ENCODE measurements around the gene PAK1. TPM values are rescaled to one million over a fixed set of nuclear protein-coding genes. Genes with fewer than 3 reads are reported as not detected.

Gene PAK1
- total RNA-seq, 2 donors from 2014 or later = 104 to 123 TPM

DNA sequence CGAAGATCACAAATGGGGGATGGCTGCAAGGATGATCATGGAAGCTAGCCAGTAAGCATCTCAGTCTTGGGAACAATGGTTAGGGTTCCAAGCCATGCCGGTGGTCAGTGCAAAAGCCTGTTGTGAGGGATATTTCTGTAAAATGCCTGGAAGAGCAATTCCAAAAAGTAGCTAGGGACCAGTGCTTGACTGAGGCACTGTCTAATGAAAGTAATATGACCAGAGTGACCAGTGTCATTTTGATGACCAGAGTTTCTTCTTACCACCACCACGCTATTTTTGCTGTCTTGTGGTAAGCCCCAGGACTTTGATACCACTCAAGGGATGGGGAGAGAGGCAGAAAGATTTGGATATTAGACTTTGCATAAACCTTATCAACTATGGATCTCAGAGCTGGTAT lies 190.8 kb downstream of the PAK1 start:
- Histone ChIP-seq H3K9me3 (no peaks in the 10 kb centered on the region), H3K4me3 (no peak overlapping the region)

GRCh38 chr11:77278595-77279506 lies 195.0 kb downstream of the PAK1 start:
- Histone ChIP-seq H3K27ac (no peak overlapping the region), H3K9ac (ENCODE audit: low read depth in 2 of 2, low read length in 2 of 2) (no peak overlapping the region), H3K27me3 (no peaks in the 10 kb centered on the region), H3K4me3 (no peak overlapping the region), H3K9me3 (no peaks in the 10 kb centered on the region), H3K36me3 (no peaks in the 10 kb centered on the region), H3K4me1 (no peaks in the 10 kb centered on the region)
- no peak for DNase-seq
- intact Hi-C loops (cut with DNase I) = no loop called here
- TF ChIP-seq CTCF (IDR thresholded peaks at IDR 0.05) = no peak

More for the DNA sequence above, 190.8 kb downstream of the PAK1 start:
- intact Hi-C loops (cut with DNase I) = no loop called here
- Histone ChIP-seq H3K4me1 (no peaks in the 10 kb centered on the region), H3K27ac (no peak overlapping the region), H3K27me3 (no peaks in the 10 kb centered on the region), H3K9ac (ENCODE audit: low read depth in 2 of 2, low read length in 2 of 2) (no peak overlapping the region), H3K36me3 (no peaks in the 10 kb centered on the region)
- TF ChIP-seq CTCF (IDR thresholded peaks at IDR 0.05) = no peak
- DNase-seq = no peak

DNA sequence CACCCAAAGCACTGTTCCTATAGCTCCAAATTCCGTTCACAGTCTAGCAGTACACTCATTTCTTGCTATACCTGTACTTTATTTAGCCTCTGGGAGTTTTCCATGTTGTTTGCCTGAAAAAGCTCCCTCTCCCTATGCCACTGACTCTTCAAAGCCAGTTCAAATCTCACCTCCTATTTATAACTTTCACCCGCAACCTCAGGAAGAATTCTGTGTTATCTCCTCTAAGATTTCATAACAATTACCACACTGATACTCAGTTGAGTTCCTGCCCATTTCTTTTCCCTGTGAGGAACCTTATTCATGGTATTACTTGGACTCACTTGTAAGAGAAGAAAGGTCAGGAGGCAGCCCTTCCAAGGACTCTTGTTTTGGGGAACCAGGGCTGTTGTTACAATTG lies 197.6 kb downstream of the PAK1 start:
- Histone ChIP-seq H3K4me3 (no peak overlapping the region), H3K9ac (ENCODE audit: low read depth in 2 of 2, low read length in 2 of 2) (no peak overlapping the region), H3K4me1 (no peaks in the 10 kb centered on the region), H3K27ac (no peak overlapping the region), H3K27me3 (no peaks in the 10 kb centered on the region), H3K9me3 (no peaks in the 10 kb centered on the region), H3K36me3 (no peaks in the 10 kb centered on the region)
- intact Hi-C loops (cut with DNase I) = no loop called here
- no peak for TF ChIP-seq CTCF (IDR thresholded peaks at IDR 0.05)
- DNase-seq = no peak

Other genes with a start within 250 kb of the PAK1 start
- gene GDPD4, start 172.4 kb downstream of the PAK1 start, total RNA-seq = not detected
- gene AQP11, start 115.9 kb upstream of the PAK1 start, total RNA-seq = 1 to 10 TPM; 4.3 to 5.4 TPM
- 10 to 100 TPM; 81.0 to 81.6 TPM for gene CLNS1A, start 163.7 kb upstream of the PAK1 start, total RNA-seq